Measurements from ENCODE around the gene ADIPOR2. TPM values are rescaled to one million over a fixed set of nuclear protein-coding genes. Genes with fewer than 3 reads are reported as not detected.

ADIPOR2 gene
- total and polyA plus RNA-seq, 11 donors = 17.7 to 52.5 (median 36.7) TPM

DNA sequence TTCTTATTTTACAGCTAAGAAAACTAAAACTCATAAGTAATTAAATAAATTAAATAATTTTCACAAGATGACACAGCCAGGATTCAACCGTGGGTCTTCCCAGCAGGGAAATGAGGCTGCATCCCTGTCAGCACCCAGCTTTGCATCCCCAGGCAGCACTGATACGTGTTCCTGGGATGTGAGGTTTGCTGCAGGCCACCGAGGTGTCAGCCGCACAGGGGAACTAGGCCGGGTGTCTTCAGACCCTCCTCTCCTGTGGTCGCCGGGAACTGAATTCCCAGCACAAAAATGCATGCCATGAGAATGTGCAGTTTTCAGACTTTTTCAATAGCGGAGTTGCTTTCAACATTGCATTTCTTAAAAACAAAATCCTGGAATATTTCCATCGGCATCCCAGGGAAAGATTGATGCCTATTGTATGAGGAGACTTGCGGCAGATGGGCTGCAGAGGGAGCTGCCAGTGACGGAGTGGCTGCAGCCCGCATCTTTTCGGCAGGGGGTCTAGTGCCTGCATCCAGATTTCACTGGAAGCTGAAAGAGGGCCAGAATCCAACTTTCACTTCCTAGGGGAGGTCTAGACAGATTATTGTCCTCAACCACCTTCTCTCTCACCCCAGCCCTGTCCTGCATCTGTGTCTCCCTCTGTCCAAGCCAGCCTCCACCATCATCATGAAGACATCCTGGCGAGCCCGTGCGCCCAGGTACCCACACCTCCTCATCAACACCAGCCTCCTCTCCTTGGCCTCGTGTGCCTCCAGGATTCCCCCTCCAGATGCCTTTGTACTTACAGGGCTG, 142.1 kb downstream of the ADIPOR2 start:
- intact Hi-C loops (cut with DNase I) = no loop called here
- Histone ChIP-seq H3K27me3 (peaks cover 0 to 39% (median 14%) of the 10 kb centered on the region in 9 donors), H3K4me3 (no peak overlapping the region), H3K4me1 (peaks cover 0 to 3% (median 0%) of the 10 kb centered on the region in 12 donors), H3K27ac (no peak overlapping the region), H3K36me3 (no peaks in the 10 kb centered on the region), H3K9me3 (no peaks in the 10 kb centered on the region)
- 69 to 78% (median 72%) methylated on average over 17 of the region's 17 CpGs for WGBS, 4 donors
- ATAC-seq (no peak), DNase-seq (peak in 2 of 5 donors; percentile 11 to 33)
- TF ChIP-seq POLR2A (IDR thresholded peaks at IDR 0.05) (no peak), CTCF (IDR thresholded peaks at IDR 0.05) (no peak)

DNA sequence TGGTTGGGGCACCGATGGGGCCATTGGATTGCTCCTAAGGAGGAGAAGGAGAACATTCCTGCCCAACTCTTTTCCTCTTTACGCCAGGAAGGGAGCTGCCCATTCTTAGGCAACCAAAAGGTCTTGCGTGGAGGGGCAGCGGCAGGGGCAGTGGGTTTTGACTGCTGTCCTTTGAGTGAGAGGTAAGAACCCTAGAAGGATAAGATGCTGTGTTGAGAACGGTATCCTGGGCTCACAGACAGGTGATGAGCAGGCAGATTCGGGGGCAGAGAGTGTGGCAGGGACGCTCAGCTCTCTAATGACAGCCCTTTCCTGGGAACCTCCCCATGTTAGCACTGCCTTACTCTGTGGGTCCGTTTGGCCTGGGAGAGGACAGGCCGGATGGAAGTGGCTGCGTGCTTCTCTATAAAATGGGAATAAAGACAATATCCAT, 142.7 kb downstream of the ADIPOR2 start:
- no peak overlapping the region for H3K27ac ChIP-seq
- DNase-seq (peak in 2 of 5 donors; percentile 13 to 28), ATAC-seq (no peak)
- peaks cover 0 to 3% (median 0%) of the 10 kb centered on the region in 12 donors for H3K4me1 ChIP-seq
- H3K36me3 ChIP-seq = no peaks in the 10 kb centered on the region
- 78 to 83% (median 80%) methylated on average over 10 of the region's 10 CpGs for WGBS, 4 donors
- no peak overlapping the region for H3K4me3 ChIP-seq
- peaks cover 0 to 33% (median 11%) of the 10 kb centered on the region in 9 donors for H3K27me3 ChIP-seq
- TF ChIP-seq CTCF (IDR thresholded peaks at IDR 0.05) (no peak), POLR2A (IDR thresholded peaks at IDR 0.05) (no peak)
- H3K9me3 ChIP-seq = no peaks in the 10 kb centered on the region
- intact Hi-C loops (cut with DNase I) = no loop called here

- TF ChIP-seq CTCF (IDR thresholded peaks at IDR 0.05) (no peak), POLR2A (IDR thresholded peaks at IDR 0.05) (no peak)
- ATAC-seq = no peak
- DNase-seq = peak in 1 of 5 donors; percentile 49
- H3K36me3 ChIP-seq = no peaks in the 10 kb centered on the region
- no peaks in the 10 kb centered on the region for H3K9me3 ChIP-seq
- WGBS, 4 donors = 81 to 87% (median 83%) methylated on average over 33 to 34 of the region's 34 CpGs
- peaks cover 0 to 27% (median 7%) of the 10 kb centered on the region in 9 donors for H3K27me3 ChIP-seq
- peaks cover 0 to 3% (median 0%) of the 10 kb centered on the region in 12 donors for H3K4me1 ChIP-seq
- no peak overlapping the region for H3K4me3 ChIP-seq
- no peak overlapping the region for H3K27ac ChIP-seq
- intact Hi-C loops (cut with DNase I) = no loop called here
These were observed 143.5 kb downstream of the ADIPOR2 start for GRCh38 chr12:1834186-1834925.
